HTERT RPE-1 (cell line): Measurements from ENCODE around the gene PRDM16.

Source experiments
- in situ Hi-C: fragments of 300-500 bp; cut with MboI; formaldehyde crosslinking; loops from 4 replicates; pipeline ENCODE4 v1.14.3; 2020; ENCODE audit warnings: low sequenced_read_pairs

Gene PRDM16

GRCh38 chr1:3176028-3176427, 107.0 kb downstream of the PRDM16 start:
- in situ Hi-C loops = no loop called here

DNA sequence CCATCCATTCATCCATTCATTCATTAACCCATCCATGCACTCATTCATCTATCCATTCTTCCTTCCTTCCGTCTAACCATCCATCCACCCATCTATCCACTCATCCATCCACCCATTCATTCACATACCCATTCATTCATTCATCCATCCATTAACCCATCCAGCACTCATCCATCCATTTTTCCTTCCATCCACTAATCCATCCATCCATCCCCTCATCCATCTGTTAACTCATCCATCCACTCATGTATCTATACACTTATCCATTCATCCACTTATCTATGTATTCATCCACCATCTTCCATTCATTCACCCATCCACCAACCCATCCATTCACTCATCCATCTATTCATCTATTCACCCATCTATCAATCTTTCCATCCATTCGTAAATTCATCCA, 107.8 kb downstream of the PRDM16 start:
- in situ Hi-C loops = no loop called here

DNA sequence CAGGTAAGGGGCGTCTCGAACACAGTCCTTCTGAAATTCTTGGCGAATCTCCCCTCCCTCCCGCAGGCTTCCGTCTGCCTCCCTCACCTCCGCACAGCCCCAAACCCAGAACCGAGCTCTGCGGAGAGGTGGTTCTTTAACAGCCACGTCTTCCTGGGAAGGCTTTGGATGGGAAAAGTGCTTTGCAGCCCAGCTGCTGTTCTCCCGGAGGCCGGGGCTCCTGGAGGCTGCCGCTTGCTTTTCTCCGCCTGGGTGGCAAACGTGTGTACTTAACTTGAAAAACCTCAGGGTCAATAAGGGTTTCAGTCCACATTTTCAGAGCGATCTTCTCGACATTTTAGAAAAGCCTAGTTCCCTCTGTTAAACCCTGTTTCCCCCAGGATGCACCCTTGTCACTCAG, 109.3 kb downstream of the PRDM16 start:
- in situ Hi-C loops = no loop called here

DNA sequence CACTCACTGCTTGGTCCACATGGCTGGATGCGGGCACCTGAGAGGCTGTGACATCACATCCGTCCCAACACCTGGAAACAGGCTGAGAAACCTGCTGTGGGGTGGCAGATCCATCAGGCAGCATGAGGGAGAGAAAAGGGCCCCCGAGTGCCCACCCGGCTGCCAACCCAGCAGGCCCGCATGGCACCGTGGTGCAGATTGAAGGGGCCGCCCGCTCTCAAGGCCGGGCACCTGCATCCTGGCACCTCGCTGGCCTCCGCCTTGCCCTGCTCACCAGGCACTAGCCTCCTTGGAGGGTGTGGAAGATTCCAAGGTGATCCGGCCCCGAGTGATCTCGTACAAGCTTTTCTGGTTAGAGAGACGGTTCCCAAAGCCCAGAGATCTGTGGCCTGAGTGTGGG, 110.5 kb downstream of the PRDM16 start:
- in situ Hi-C loops = no loop called here

- in situ Hi-C loops = no loop called here
Observed at GRCh38 chr1:3180915-3181314, 111.9 kb downstream of the PRDM16 start.

DNA sequence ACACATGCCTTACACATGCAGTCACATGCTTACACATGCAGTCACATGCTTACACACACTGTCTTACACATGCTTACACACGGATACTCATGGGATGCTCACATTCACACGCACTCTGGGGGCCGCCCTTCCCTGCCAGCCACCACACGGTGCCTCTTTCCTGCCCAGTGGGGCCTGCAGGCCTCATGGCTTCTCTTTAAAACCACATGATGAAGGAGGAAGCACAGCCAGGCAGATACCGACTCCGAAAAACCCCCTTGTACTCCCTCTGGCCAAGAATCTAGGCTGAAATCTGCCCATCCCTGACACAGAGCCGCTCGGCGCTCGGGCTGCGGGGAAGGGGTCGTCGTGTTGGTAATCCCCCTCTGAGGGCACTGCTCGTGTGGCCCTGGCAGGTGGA, 113.0 kb downstream of the PRDM16 start:
- in situ Hi-C loops = no loop called here

DNA sequence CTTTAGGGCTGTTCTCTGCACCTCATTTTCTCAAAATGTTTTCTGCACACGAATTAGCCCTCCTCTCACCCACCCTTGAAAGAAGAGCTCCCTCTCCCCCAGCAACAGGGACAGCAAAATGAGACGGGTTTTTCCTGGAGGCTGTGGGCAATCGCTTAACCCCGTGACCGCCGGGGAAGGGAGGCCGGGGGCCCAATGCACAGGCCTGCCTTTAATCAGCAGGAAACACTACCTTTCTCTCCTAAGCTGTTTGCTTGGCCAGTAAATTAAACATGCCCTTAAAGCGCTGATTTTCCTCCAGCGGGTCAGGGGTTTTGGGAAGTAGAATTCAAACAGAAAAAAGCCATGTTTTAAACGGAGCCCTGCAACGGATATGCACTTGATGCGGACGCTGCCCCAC, 114.4 kb downstream of the PRDM16 start:
- in situ Hi-C loops = no loop called here

GRCh38 chr1:3183813-3184212, 114.8 kb downstream of the PRDM16 start:
- in situ Hi-C loops = no loop called here

DNA sequence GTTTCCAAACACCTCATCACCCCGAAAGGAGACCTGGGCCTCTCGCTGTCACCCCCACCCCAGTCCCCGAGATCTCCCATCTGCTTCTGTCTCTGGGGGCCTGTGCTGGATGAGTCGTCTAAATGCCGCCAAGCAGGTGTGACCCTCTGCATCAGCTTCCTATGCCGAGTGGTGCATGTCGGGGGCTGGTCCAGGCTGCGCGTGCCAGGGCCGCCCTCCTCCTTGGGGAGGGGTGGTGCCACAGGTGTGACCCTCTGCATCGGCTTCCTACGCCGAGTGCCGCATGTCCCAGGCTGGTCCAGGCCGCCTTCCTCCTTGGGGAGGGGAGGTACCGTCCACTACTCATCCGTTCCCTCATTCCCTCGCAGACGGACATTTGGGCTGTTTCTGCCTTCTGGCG, 115.7 kb downstream of the PRDM16 start:
- in situ Hi-C loops = no loop called here

GRCh38 chr1:3185896-3186525, 117.0 kb downstream of the PRDM16 start:
- in situ Hi-C loops = no loop called here

DNA sequence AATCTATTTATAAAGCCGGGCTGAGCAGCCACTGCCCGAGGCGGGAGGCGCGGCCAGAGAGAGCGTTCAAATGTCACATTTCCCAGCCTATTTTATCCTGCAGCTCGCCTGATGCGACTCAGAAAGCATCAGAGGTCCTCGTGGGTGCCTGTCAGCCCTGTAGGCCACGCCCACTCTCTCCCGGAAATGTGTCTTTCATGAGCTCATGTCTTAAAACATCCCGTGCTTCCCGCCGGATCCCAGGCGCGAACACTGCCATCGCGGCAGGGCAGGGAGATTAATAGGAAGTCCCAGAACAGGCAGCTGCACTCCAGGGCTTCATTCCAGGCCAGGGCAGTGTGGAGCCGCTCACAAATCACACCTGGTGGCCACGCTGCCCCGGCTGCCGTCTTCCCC, 117.5 kb downstream of the PRDM16 start:
- in situ Hi-C loops = no loop called here

DNA sequence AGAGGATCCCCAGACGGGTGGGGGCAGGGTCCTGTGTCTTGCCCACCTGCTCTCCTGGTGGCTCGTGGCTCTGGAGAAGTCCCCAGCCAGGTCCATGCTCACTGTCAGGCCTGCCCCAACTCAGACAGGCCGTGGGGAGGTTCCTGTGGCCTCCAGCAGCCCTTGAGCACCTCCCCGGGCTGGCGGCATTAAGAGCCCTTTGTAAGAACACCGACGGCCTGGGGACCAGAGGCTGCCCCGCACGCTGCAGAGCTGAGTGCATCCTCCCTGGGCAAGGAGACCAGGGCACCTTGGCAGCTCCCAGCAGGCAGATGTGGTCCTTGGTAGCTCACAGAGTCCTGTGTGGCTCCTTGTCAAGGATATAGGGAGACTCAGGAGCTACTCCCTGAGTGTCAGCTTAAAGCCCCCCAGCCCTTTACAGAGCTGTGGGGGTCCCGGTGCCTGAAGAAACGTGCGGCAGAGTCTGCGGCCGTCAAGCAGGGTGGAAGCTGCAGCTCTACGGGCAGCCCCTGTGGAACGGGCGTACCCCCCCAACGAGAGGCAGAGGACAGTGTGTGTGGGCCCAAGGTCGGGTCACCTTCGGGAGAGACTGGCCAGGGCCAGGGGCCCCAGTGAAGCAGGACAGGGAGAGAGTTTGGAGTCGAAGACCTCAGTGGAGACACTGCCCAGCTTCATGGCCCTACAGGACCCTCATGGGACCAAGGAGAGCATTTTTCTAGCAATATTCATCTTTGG, 118.6 kb downstream of the PRDM16 start:
- in situ Hi-C loops = no loop called here

- in situ Hi-C loops = no loop called here
Observed at GRCh38 chr1:3188150-3188971, 119.4 kb downstream of the PRDM16 start.

- in situ Hi-C loops = no loop called here
Observed at GRCh38 chr1:3190256-3191041, 121.4 kb downstream of the PRDM16 start.

GRCh38 chr1:3192361-3192760, 123.4 kb downstream of the PRDM16 start:
- in situ Hi-C loops = no loop called here

DNA sequence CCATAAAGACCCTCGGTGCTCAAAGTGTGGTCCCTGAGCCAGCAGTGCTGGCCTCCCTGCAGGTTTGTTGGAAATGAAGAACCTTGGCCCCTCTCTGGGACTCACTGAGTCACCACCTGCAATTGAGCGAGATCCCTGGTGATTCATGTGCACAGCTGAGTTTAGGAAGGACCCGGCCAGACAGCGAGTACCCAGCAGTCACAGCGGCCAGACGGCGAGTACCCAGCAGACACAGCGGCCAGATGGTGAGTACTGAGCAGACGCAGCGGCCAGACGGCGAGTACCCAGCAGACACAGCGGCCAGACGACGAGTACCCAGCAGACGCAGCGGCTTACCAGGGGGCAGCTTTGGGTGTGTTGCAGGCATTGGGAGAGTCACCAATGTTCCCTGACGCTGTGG, 123.8 kb downstream of the PRDM16 start:
- in situ Hi-C loops = no loop called here

DNA sequence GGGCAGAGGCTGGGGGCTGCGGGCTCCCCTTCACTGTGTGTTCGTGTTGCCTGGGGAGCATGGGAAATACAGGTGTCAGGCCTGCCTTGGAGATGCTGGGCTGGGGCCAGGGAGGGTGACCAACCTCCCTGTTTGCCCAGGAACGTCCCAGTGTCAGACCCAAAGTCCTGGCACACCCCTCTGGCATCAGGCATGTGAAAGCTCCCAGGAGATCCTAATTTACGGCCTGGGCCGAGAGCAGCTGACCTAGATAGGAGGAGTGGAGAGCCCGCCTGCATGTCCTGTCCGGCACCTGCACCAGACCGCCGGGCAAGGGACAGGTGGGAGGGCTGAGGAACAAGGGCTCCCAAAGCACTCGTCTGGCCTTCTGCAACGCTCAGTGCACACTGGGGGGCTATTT, 124.8 kb downstream of the PRDM16 start:
- in situ Hi-C loops = no loop called here

- in situ Hi-C loops = no loop called here
Observed at GRCh38 chr1:3194760-3195479, 125.9 kb downstream of the PRDM16 start.

DNA sequence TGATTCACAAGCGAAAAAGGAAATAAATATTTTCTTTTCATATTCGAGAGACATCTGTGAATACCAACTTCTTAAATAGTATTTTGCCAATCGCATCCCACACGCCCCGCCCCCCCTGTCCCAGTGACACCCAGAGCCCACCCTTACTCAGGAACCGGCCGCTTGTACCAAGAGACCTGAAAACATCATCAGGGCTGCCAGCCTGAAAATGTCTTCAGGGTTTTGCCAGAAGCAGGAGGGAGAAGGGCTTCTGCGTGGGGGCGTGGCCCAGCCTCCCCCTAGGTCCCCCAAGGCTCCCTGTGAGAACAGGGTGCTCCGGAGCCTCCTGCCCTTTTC, 126.4 kb downstream of the PRDM16 start:
- in situ Hi-C loops = no loop called here

DNA sequence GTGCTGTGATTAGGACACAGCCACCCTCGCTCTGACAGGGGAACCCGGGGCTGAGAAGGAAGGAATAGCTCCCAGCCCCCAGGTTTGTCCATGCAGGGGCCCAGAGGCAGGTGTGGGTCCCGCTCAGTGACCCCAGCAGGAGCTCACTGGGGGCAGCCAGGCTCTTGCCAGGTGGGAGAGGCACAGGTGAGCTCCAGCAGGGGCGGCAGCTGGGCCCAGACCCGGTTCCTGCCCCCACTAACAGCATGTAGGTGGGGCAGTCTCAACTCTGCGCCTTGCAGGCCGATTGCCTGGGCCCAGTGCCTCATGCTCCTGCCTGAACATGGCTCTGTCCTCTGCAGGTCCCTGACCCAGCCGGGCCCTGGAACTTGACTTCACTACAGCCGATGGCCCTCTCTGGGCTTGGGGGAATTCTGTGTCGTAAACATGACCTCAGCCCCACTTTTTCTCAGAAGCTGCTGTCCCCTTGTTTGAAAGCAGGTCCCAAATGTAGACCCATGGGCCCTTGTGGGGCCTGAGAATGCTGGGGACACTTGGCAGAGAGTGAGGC, 127.0 kb downstream of the PRDM16 start:
- in situ Hi-C loops = no loop called here
